KG1 (cell line): Measurements from ENCODE around the gene WDR38.

Experiments
- DNase-seq: peaks from one replicate; lab custom pipeline; 2025; lab: John Stamatoyannopoulos, UW

The WDR38 gene

DNA sequence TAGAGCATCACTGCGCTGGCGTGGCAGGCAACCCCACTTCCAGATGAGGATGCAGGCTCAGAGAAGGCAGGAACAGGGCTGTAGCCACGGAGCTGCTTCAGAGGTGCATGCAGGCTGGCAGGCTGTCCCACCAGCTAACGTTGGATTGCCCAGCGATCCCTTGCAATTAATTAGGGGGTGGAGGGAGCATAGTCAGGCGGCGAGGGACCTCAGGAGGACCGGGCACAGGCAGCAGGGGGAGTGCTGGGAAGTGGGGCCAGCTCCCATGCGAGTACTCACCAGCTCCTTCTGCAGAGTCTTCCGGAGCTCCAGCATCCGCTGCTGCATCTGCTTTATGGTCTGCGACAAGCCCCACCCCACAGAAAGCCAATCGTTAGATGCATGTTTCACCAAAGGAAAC lies 29.0 kb downstream of the WDR38 start:
- DNase-seq, result no peak

DNA sequence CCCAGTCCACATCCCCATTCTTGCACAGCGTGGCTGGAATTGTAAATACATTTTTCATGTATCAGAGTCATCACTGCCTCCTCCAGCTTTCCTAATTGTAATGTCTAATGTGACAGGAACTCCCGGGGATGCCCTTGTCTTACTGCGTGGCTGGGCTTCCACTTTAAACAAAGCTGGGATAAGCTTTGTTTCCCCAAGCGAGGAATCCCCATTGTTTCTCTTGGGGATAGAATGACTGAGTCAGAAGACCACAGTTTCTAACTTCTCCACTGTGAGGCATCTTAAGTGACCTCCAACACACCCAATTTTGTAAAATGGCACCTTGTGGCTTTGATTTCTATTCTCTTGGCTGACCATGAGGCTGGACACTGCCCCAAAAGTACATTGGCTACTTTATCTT lies 31.1 kb downstream of the WDR38 start:
- DNase-seq, result no peak

DNA sequence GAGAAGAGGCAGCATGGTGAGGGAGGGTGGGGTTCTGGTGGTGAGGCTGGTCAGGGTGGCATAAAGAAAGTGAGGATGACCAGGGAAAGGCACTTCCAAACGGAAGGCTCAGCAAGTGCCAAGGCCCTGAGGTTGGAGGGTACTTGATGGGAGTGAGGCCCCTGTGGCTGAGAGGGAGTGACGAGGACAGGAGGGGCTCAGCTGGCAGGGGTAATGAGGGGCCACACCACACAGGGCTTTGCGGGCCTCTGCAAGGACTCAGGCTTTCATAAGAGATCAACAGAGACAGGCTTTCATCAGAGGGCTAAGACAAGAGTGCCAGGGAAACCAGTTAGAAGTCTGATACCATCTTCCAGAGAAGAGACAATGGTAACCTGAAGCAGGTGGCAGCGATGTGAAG lies 32.3 kb downstream of the WDR38 start:
- DNase-seq, result no peak

DNA sequence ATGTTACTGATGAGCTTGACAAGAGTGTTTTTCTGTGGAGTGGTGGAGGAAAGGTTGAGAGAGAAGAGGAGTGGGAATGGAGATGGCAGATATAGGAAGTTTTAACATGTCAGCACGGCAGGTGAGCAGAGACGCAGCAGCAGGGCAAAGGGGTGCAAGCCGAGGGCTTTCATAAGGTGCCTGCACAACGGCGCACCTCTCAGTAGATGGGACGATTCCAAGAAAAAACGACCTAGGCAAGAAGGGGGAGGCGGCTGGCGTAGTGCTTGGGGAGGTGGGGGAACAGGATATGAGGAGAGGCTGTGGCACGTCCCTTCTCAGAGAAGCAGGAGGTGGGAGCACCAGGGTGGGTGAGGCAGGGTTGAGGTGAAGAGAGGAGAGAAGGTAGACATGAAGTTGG lies 33.2 kb downstream of the WDR38 start:
- no peak for DNase-seq

DNA sequence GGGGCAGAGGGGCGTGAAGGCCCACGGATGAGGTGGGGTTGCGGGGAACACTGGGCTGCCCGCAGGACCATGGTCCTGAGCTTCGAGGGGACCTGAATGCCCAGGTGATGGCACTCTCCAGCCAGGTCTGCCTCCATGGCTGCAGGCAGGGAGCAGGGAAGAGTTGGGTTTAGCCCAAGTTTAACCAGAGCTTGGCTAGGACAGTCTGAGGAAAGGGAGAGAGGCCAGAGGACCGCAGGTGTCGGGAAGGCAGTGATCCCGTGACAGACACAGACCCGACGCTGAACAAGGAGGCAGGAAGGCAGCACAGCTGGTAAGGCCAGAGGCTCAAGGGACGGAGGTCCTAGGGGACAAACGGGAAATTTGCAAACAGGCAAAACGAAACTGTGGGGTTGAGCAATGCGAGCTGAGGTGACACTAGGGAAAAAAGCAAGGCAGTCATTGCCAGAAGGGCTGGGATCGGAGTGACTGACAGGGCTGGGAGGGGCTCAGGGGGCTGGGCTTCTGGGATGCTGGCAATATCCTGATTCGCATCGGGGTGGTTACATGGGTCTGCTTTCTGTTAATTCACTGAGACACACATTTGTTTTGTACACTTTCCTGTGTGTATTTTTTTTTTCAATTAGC lies 33.7 kb downstream of the WDR38 start:
- DNase-seq, result no peak

DNA sequence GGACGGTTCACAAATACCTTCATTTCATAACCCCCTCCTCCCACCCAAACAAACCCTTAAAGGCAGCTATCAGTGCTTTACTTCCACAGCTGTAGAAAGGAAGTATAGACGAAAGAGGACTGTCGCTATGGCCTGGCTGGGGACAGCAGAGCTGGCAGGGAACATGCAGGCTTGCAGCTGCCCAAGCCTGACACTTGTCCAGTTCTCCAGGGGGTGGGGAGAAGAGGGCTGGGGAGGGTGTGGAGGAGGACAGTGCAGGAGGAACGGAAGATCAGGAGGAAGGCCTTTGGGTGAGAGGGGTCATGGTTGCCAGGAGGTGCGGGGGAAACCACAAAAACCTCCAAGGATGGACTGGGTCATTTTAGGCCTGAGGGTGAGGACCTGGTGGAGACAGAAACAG lies 34.6 kb downstream of the WDR38 start:
- no peak for DNase-seq

DNA sequence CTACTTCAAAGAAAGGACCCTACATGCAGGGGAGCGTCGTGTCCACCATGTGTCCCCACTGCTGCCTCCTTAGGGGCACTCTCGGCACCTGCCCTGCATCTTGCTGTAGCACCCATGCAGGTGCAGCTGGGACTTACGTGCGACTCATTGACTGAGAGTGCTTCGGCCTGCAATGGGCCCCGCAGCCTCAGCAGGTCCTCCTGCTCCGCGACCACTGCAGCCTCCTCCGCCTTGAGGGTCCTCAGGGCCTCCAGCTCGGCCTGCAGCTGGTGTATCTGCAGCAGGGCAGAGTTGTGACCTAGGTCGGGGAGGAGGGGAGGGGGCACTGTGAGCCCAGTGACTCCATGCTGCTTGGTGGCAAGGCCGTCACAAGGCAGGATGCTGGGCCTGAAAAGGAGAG lies 35.7 kb downstream of the WDR38 start:
- DNase-seq, result no peak

DNA sequence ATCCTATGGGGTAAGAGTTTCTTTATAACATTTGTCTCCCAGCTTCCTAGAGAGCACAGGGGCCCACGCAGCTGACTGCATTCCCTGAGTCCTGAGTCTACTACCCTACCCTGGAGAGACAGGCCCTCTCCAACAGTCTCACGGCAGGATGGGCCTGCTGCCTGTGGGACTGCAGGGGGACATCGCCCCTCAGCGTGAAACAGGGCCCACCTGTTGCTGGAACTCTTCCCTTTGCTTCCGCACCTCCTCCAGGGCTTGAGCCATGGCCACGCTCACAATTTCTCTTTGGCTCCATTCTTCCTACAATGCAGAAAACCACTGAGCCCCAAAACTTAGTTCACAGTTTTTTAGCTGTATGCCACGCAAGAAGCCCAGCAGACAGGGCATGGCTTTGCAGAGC lies 36.9 kb downstream of the WDR38 start:
- no peak for DNase-seq

DNA sequence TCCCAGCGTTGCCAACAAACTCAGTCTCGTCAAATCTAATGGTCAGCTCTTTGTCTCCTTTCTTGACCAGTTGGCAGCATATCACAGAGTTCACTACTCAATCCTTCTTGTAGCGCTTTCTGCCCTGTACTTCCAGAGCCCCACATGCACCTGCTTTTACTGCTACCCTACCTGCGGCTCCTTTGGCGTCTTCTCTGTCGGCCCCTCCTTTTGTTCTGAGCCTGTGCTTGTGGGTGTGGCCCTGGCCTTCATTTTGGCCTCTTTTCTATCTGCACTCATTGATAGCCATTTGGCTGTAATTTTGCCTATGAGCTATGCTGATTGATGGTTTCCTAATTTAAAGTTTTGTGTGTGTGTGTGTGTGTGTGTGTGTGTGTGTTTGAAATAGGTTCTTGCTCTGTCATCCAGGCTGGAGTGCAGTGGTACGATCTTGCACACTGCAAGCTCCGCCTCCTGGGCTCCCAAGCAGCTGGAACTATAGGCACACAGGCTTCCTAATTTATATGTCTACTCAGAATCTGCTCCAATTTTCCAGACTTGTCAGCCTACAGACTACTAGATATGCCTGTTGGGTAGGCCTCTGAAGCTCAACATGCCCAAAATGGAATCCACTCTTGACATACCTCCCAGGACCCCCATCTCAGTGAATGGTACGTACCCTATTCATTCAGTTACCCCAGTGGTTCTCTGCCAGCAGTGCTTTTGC lies 40.9 kb downstream of the WDR38 start:
- DNase-seq, result no peak

DNA sequence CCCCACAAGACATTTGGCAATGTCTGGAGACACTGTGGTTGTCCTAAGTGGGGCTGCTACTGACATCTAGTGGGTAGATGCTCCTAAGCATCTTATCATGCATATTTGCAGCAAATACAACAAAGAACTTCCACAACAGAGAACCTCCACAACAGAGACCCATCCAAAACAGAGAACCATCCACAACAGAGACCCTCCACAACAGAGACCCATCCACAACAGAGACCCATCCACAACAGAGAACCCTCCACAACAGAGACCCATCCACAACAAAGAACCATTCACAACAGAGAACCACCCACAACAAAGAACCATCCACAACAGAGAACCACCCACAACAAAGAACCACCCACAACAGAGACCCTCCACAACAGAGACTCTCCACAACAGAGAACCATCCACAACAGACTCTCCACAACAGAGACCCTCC lies 41.5 kb downstream of the WDR38 start:
- peak; percentile 20 for DNase-seq

DNA sequence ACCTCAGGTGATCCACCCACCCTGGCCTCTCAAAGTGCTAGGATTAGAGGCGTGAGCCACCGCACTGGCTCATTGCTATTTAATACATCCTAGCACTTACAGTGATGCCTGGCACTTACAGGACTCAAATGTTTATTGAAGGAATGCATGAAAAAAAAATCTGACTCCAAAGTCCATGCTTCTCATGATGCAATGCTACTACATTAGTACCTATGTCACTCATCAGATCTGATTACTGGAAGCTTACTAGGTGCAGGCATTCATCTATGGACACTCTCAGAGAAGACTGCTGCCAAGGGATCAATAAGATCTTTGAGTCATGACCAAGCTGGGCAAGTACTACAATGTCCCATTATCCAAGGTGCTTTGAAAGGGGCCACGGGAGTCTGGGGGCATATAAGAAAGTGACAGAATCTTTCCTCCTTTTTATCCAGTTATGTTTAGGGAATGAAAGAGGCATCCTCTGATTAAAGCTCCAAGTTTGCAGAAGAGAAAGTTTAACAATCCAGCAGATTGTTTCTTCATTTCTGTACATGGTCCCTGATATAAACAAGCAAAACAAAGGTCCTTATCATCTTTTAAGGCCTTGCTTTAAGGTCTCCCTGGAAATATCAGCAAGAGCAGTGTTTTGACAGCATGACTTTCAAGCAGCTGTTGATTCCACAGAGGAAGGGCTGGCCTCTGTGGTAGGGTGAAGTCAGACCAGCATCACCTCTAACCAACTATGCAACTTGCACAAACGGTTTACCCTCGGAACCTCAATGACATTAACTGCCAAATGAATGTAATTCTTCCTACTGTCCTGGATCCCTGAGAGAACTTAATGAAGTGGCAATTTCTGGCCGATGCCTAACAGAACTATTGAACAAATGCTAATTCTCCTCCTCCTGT lies 44.6 kb downstream of the WDR38 start:
- DNase-seq, result no peak

DNA sequence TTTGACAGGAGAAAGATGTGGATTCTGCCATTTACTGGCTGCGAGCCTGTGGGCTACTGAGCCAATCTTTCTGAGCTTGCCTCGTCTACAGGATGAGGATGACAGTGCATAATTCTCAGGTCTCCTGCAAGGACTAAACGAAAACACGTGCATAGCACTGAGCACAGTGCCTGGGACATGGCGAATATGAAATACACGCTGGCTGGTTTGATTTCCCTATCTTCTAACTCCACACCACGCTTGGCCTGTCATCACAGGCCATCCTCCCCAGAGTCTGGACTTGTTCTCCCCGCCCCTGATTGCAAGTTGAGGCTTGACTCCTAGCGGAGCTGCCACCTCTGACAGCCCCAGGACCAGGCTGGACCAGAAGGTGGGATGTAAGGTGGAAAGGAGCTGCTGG lies 46.6 kb downstream of the WDR38 start:
- DNase-seq, result no peak

DNA sequence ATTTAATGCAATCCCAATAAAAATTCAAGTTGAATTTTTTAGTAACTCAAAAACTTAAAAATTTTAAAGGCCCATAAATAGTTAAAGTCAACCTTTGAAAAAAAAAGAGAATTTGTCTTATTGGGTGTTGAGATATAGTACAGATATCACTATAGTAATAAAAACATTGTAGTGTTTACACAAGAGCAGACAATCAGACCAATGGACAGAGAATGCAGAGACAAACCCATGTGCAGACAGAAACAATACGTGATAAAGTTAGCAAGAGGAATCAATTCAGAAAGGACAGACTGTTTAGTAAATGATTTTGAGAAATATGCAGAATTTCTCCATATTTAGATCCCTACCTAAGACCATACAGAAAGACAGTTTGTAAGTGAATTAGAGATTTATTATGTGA lies 53.7 kb downstream of the WDR38 start:
- DNase-seq, result no peak
